Hematopoietic multipotent progenitor cell (in vitro differentiated cells): ENCODE measurements around the gene CTSW. TPM values are rescaled to one million over a fixed set of nuclear protein-coding genes. Genes with fewer than 3 reads are reported as not detected.
"Not testable (repeated sequence)": the region's sequence is repeated elsewhere in the genome, so short reads cannot be mapped to it uniquely, and the experiment has no call there.

ENCODE experiments used
- DNase-seq, 3 donors: peaks; one replicate each; pipeline ENCODE4 v3.0.0-alpha.2; 2011 to 2015; ENCODE audit warnings: low read depth in 2 of 3, low spot score in 2 of 3
- total RNA-seq: library from RNA; depleted of rRNA; stranded (reverse); fragments of >200 nt; gene quantifications from one replicate; pipeline ENCODE4 v1.2.3, GENCODE V29; 2012

CTSW gene
- 95.9 TPM for total RNA-seq

GRCh38 chr11:65879617-65880016, at the start of gene CTSW:
TSS of gene CTSW (plus strand) at chr11:65879837. CDS start at chr11:65879855, 18 bp downstream.
- peak in 2 of 3 donors; percentile 64 to 78 for DNase-seq

- not testable (repeated sequence) for DNase-seq
Measured at GRCh38 chr11:65832231-65832630, 47.4 kb upstream of the CTSW start.

- DNase-seq: peak; percentile 77 to 96 (median 92)
Measured at GRCh38 chr11:65833297-65834030, 46.2 kb upstream of the CTSW start, which contains the start of gene SNX32. TSS of gene SNX32 (plus strand) at chr11:65833963. CDS start at chr11:65834066, 103 bp downstream.

GRCh38 chr11:65834202-65834601, 45.4 kb upstream of the CTSW start:
- DNase-seq: no peak

- no peak for DNase-seq
Measured at GRCh38 chr11:65842144-65842543, 37.5 kb upstream of the CTSW start.

- no peak for DNase-seq
Measured at GRCh38 chr11:65843811-65844210, 35.8 kb upstream of the CTSW start.

GRCh38 chr11:65844231-65844872, 35.3 kb upstream of the CTSW start:
- no peak for DNase-seq

GRCh38 chr11:65847746-65848145, 31.9 kb upstream of the CTSW start:
- DNase-seq: no peak

GRCh38 chr11:65848693-65849092, 30.9 kb upstream of the CTSW start:
- DNase-seq: not testable (repeated sequence)

- DNase-seq: no peak
Measured at GRCh38 chr11:65849366-65849765, 30.3 kb upstream of the CTSW start.

- DNase-seq: no peak
Measured at GRCh38 chr11:65849771-65850216, 29.8 kb upstream of the CTSW start.

- DNase-seq: no peak
Measured at GRCh38 chr11:65850217-65851082, 29.2 kb upstream of the CTSW start.

- peak in 1 of 3 donors; percentile 31 for DNase-seq
Measured at GRCh38 chr11:65851083-65851579, 28.5 kb upstream of the CTSW start.

- no peak for DNase-seq
Measured at GRCh38 chr11:65851811-65852507, 27.7 kb upstream of the CTSW start.

GRCh38 chr11:65852508-65853245, 27.0 kb upstream of the CTSW start:
- no peak for DNase-seq

GRCh38 chr11:65853246-65853979, 26.2 kb upstream of the CTSW start:
- DNase-seq: no peak

GRCh38 chr11:65854161-65854592, 25.5 kb upstream of the CTSW start:
- no peak for DNase-seq

- no peak for DNase-seq
Measured at GRCh38 chr11:65854852-65855837, 24.5 kb upstream of the CTSW start.
